SU-DHL-6 (cell line): Measurements from ENCODE around the gene SCN3A.

Experiments used
- H2AFZ ChIP-seq: fragments of 200-600 bp; sonication (generic); 2 replicates; pipeline ENCODE4 v1.6.1; 2014; ENCODE audit warnings: low read depth, mild to moderate bottlenecking, moderate library complexity, mixed read lengths, antibody characterized with exemption, low read length; ENCODE audit not compliant: severe bottlenecking
- H3F3A ChIP-seq: fragments of 200-600 bp; shearing (Covaris generic); 2 replicates; pipeline ENCODE4 v1.6.0; 2016; ENCODE audit warnings: antibody characterized with exemption, mild to moderate bottlenecking; ENCODE audit not compliant: insufficient read depth
- H3K27ac ChIP-seq: fragments of 200-600 bp; sonication (generic); 2 replicates; pipeline ENCODE4 v1.5.1; 2016; ENCODE audit warnings: low read depth, mild to moderate bottlenecking, low read length, moderate library complexity, mixed read lengths
- H3K27me3 ChIP-seq: fragments of 200-600 bp; sonication (generic), shearing (Covaris generic); 2 replicates; pipeline ENCODE4 v1.6.0; 2014; ENCODE audit warnings: mild to moderate bottlenecking, low read length
- H3K36me3 ChIP-seq: fragments of 200-600 bp; sonication (generic); 2 replicates; pipeline ENCODE4 v1.6.1; 2014; ENCODE audit warnings: mild to moderate bottlenecking, low read length, mixed read lengths
- H3K4me2 ChIP-seq: fragments of 300-600, 200-600 bp; shearing (Covaris generic), sonication (generic); 2 replicates; pipeline ENCODE4 v1.6.0; 2014; ENCODE audit warnings: low read length, low read depth, mild to moderate bottlenecking; ENCODE audit not compliant: poor library complexity, severe bottlenecking
- H3K4me3 ChIP-seq: fragments of 200-600 bp; sonication (generic); 2 replicates; pipeline ENCODE4 v1.5.1; 2014; ENCODE audit warnings: antibody characterized with exemption, low read length, mild to moderate bottlenecking, mixed read lengths; ENCODE audit not compliant: insufficient read depth, poor library complexity, severe bottlenecking
- H3K79me2 ChIP-seq: fragments of 200-600 bp; sonication (generic); 2 replicates; pipeline ENCODE4 v1.6.1; 2014; ENCODE audit warnings: mild to moderate bottlenecking, low read length, moderate library complexity; ENCODE audit not compliant: insufficient read depth
- H3K9ac ChIP-seq: fragments of 200-600 bp; sonication (generic); 2 replicates; pipeline ENCODE4 v1.7.0; 2014; ENCODE audit warnings: mild to moderate bottlenecking, low read length
- H3K9me2 ChIP-seq: fragments of 200-600 bp; sonication (generic); replicated peaks from 2 replicates; pipeline ENCODE4 v1.6.1; 2014; ENCODE audit warnings: low read length; ENCODE audit not compliant: insufficient read depth
- H3K9me3 ChIP-seq: fragments of 200-600 bp; sonication (generic); 2 replicates; pipeline ENCODE4 v1.6.1; 2014; ENCODE audit warnings: low read length, mixed read lengths; ENCODE audit not compliant: insufficient read depth
- H4K20me1 ChIP-seq: fragments of 200-600 bp; sonication (generic); 2 replicates; pipeline ENCODE4 v1.6.1; 2014; ENCODE audit warnings: low read depth, mild to moderate bottlenecking, antibody characterized with exemption, low read length, moderate library complexity, mixed read lengths
- EZH2phosphoT487 ChIP-seq: fragments of 200-600 bp; sonication (generic), shearing (Covaris generic); conservative IDR thresholded peaks from 2 replicates; pipeline ENCODE4 v1.6.1; 2018; ENCODE audit warnings: mild to moderate bottlenecking, antibody characterized with exemption, low read length, moderate library complexity, mixed read lengths
- TF ChIP-seq, protein P1 (sequence below): fragments of 200-600 bp; sonication (generic); IDR thresholded peaks from one replicate; pipeline ENCODE4 v1.5.1; 2017; ENCODE audit warnings: antibody characterized with exemption, mild to moderate bottlenecking, low read length, moderate library complexity; ENCODE audit not compliant: insufficient read depth, poor library complexity, severe bottlenecking

The SCN3A gene

DNA sequence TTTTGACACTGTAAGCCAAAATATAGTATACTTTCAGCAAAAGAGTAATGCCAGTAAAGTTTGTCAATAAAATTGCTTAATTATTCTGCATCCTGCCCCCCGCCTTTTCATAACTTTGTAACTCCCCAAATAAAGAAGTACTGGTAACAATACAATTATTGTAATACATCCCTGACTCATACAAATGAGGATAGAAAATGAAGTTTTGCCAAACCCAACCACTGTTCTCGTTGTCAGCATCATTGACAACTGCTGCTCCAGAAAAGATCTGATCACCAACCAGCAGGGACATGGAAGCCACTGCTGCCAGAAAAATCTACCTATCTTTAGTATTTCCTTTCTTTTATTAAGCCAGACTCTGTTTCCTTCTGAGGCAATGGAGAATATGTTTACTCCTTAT is 27.1 kb downstream of the SCN3A start:
- H3F3A ChIP-seq: no peaks in the 10 kb centered on the region
- TF ChIP-seq, protein P1, sequence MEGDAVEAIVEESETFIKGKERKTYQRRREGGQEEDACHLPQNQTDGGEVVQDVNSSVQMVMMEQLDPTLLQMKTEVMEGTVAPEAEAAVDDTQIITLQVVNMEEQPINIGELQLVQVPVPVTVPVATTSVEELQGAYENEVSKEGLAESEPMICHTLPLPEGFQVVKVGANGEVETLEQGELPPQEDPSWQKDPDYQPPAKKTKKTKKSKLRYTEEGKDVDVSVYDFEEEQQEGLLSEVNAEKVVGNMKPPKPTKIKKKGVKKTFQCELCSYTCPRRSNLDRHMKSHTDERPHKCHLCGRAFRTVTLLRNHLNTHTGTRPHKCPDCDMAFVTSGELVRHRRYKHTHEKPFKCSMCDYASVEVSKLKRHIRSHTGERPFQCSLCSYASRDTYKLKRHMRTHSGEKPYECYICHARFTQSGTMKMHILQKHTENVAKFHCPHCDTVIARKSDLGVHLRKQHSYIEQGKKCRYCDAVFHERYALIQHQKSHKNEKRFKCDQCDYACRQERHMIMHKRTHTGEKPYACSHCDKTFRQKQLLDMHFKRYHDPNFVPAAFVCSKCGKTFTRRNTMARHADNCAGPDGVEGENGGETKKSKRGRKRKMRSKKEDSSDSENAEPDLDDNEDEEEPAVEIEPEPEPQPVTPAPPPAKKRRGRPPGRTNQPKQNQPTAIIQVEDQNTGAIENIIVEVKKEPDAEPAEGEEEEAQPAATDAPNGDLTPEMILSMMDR: no peak
- no peak for TF ChIP-seq EZH2phosphoT487
- no peak overlapping the region for H3K9ac ChIP-seq
- H3K4me3 ChIP-seq: no peak overlapping the region
- H3K36me3 ChIP-seq: no peaks in the 10 kb centered on the region
- no peaks in the 10 kb centered on the region for H3K9me2 ChIP-seq
- H3K27ac ChIP-seq: no peak overlapping the region
- no peak overlapping the region for H2AFZ ChIP-seq
- H3K4me2 ChIP-seq: no peak overlapping the region
- H4K20me1 ChIP-seq: no peaks in the 10 kb centered on the region
- H3K27me3 ChIP-seq: no peaks in the 10 kb centered on the region
- H3K9me3 ChIP-seq: no peaks in the 10 kb centered on the region
- H3K79me2 ChIP-seq: no peaks in the 10 kb centered on the region

DNA sequence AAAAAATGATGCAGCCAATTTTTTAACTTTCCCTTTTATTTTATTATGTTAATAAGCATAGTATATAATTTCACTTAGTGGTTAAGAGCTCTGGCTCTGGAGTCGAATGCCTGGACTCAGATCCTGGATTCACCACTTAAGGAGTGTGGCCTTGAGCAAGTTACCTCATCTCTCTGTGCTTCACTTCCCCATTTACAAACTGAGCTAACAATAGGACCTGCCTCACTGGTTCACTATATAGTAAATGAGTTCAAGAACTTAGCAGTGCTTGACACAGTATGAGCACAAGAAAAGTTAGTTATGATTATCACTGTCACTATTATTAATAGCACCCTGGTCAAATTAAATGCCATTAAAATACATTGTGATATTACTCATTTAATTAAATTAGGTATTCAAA is 30.6 kb downstream of the SCN3A start:
- no peak overlapping the region for H3K4me3 ChIP-seq
- TF ChIP-seq, protein P1: no peak
- TF ChIP-seq EZH2phosphoT487: no peak

DNA sequence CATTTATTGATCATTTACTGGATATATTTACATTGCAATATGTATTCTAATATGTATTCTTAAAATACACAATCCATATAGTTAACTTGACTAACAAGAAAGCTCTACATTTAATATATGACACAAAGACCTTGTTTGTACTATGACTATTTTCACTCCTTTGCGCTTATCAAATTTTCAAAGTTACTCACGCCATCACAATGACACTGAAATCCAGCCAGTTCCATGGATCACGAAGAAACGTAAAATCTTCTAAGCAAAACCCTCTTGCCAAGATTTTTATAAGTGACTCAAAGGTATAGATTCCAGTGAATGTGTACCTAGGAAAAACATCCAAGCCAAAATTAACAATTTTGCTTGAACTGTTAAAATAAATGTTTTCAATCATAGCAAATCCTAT is 39.6 kb downstream of the SCN3A start:
- H3K27ac ChIP-seq: no peak overlapping the region
- no peaks in the 10 kb centered on the region for H3K79me2 ChIP-seq
- no peaks in the 10 kb centered on the region for H4K20me1 ChIP-seq
- no peak overlapping the region for H3K9ac ChIP-seq
- no peak for TF ChIP-seq EZH2phosphoT487
- TF ChIP-seq, protein P1: no peak
- H3F3A ChIP-seq: no peaks in the 10 kb centered on the region
- H3K36me3 ChIP-seq: no peaks in the 10 kb centered on the region
- H3K9me2 ChIP-seq: no peaks in the 10 kb centered on the region
- H2AFZ ChIP-seq: no peak overlapping the region
- no peaks in the 10 kb centered on the region for H3K9me3 ChIP-seq
- H3K27me3 ChIP-seq: no peaks in the 10 kb centered on the region
- no peak overlapping the region for H3K4me3 ChIP-seq
- no peak overlapping the region for H3K4me2 ChIP-seq

More for the DNA sequence above, 30.6 kb downstream of the SCN3A start:
- H3K79me2 ChIP-seq: no peaks in the 10 kb centered on the region
- H2AFZ ChIP-seq: no peak overlapping the region
- no peaks in the 10 kb centered on the region for H3K27me3 ChIP-seq
- no peaks in the 10 kb centered on the region for H4K20me1 ChIP-seq
- H3K9me3 ChIP-seq: no peaks in the 10 kb centered on the region
- no peaks in the 10 kb centered on the region for H3K36me3 ChIP-seq
- H3K4me2 ChIP-seq: no peak overlapping the region
- H3K9me2 ChIP-seq: no peaks in the 10 kb centered on the region
- no peak overlapping the region for H3K9ac ChIP-seq
- H3K27ac ChIP-seq: no peak overlapping the region
- no peaks in the 10 kb centered on the region for H3F3A ChIP-seq
